ENCODE measurements around the gene ONECUT3. TPM values are rescaled to one million over a fixed set of nuclear protein-coding genes. Genes with fewer than 3 reads are reported as not detected.

Gene ONECUT3
- total and polyA plus RNA-seq, 5 donors from 2014 or later: not detected

DNA sequence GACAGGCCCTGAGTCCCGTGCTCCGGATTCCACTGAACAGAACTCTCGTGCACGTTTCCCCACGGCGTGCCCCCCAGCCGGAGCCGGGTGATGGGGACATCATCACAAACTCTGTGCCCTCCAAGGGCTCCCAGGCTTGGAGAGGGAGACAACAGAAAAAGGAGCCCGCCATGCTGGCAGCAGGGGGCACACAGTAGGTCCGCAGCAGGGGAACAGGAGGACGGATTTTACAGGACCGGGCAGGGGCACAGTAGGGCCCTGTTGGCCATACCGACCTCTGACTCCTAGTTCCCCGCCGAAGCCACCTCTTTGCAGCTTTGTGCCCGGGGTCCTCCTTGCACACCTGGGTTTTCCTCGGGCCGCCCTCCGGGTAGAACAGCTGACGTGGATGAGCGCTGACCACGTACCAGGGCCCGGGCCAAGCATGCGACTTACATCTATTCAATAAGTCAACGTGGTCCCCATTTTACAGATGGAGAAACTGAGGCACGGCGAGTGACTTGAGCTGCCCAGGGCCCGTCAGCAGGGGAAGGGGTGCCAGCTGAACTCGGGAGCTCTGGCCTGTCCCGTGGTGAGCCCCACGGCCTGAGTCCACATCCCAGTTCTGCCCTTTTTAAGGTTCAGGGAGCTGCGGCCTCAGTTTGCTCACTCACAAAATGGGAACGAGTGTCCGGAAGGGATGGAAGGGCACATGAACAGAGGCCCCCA lies 10.2 kb upstream of the ONECUT3 start:
- Histone ChIP-seq H3K27me3 (ENCODE audit: control insufficient read depth, insufficient read depth, low read length) (peaks cover 3% of the 10 kb centered on the region), H3K4me3 (ENCODE audit: low read depth, low read length) (no peak overlapping the region), H3K36me3 (ENCODE audit: control insufficient read depth, insufficient read depth, low read length) (no peaks in the 10 kb centered on the region), H3K9me3 (ENCODE audit: control insufficient read depth in 2 of 2, low read length in 2 of 2) (no peaks in the 10 kb centered on the region), H3K4me1 (ENCODE audit: control insufficient read depth, insufficient read depth, low read length, poor library complexity, severe bottlenecking) (peaks cover 9% of the 10 kb centered on the region), H3K27ac (ENCODE audit: insufficient read depth, low read length, poor library complexity, severe bottlenecking) (no peak overlapping the region)
- Mint-ChIP-seq H3K27me3 (peaks cover 58% of the 10 kb centered on the region), H3K4me3 (no peak overlapping the region), H3K9me3 (peaks cover 0 to 5% (median 0%) of the 10 kb centered on the region in 7 donors), H3K27ac (no peak overlapping the region), H3K36me3 (no peaks in the 10 kb centered on the region), H3K4me1 (peaks cover 0 to 10% (median 2%) of the 10 kb centered on the region in 4 donors)
- DNase-seq: no peak
- ATAC-seq (ENCODE audit: low read depth in 2 of 2): no peak

- ATAC-seq (ENCODE audit: low read depth in 2 of 2): no peak
- no peak overlapping the region for H3K27ac Mint-ChIP-seq
- no peaks in the 10 kb centered on the region for H3K36me3 Mint-ChIP-seq
- H3K4me3 Mint-ChIP-seq: no peak overlapping the region
- no peak overlapping the region for H3K4me3 ChIP-seq (ENCODE audit: low read depth, low read length)
- H3K27ac ChIP-seq (ENCODE audit: insufficient read depth, low read length, poor library complexity, severe bottlenecking): no peak overlapping the region
- H3K27me3 Mint-ChIP-seq: peaks cover 53% of the 10 kb centered on the region
- H3K9me3 ChIP-seq (ENCODE audit: control insufficient read depth in 2 of 2, low read length in 2 of 2): no peaks in the 10 kb centered on the region
- H3K4me1 ChIP-seq (ENCODE audit: control insufficient read depth, insufficient read depth, low read length, poor library complexity, severe bottlenecking): peaks cover 20% of the 10 kb centered on the region
- H3K9me3 Mint-ChIP-seq: peaks cover 0 to 5% (median 0%) of the 10 kb centered on the region in 7 donors
- H3K27me3 ChIP-seq (ENCODE audit: control insufficient read depth, insufficient read depth, low read length): peaks cover 3% of the 10 kb centered on the region
- peaks cover 0 to 10% (median 2%) of the 10 kb centered on the region in 4 donors for H3K4me1 Mint-ChIP-seq
- H3K36me3 ChIP-seq (ENCODE audit: control insufficient read depth, insufficient read depth, low read length): no peaks in the 10 kb centered on the region
- no peak for DNase-seq
Observed at GRCh38 chr19:1744133-1744665, 9.1 kb upstream of the ONECUT3 start.

DNA sequence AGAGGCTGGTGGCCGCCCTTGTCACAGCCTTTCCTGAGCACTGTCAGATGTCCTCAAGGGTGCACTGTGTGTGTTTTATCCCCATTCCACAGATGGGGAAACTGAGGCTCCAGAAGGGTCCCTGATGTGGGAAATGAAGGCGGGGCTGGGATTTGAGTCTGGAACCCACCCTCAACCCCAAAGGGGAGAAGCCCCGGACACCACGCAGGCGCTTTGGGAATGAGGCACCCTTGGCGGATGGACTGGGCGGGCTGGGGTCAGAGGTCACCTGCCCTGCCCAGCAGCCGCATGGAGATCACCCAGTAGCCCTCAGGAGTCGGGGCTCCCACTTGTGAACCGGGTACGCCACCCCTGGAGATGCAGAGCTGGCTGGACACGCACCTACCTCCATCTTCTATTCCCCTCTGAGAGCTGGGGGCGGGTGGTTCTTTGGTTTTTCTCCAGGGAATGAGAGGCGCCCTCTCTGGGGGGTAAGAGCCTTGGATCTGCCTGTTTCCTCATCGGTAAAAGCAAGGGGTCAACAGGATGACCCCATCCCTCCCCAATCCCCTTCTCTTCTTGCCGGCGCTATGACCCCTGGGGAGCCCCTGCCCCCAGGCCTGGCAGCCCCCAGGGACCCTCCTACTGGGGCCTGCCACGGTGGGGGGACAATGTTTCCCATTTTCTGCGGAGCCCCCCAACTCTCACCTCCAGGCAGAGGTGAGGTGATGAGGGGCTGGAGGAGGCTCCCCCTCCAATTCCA lies 8.3 kb upstream of the ONECUT3 start:
- no peak overlapping the region for H3K4me3 Mint-ChIP-seq
- no peaks in the 10 kb centered on the region for H3K36me3 Mint-ChIP-seq
- peaks cover 0 to 5% (median 0%) of the 10 kb centered on the region in 7 donors for H3K9me3 Mint-ChIP-seq
- Histone ChIP-seq H3K9me3 (ENCODE audit: control insufficient read depth in 2 of 2, low read length in 2 of 2) (no peaks in the 10 kb centered on the region), H3K36me3 (ENCODE audit: control insufficient read depth, insufficient read depth, low read length) (no peaks in the 10 kb centered on the region), H3K4me1 (ENCODE audit: control insufficient read depth, insufficient read depth, low read length, poor library complexity, severe bottlenecking) (peaks cover 28% of the 10 kb centered on the region), H3K27ac (ENCODE audit: insufficient read depth, low read length, poor library complexity, severe bottlenecking) (no peak overlapping the region), H3K27me3 (ENCODE audit: control insufficient read depth, insufficient read depth, low read length) (peaks cover 3% of the 10 kb centered on the region), H3K4me3 (ENCODE audit: low read depth, low read length) (no peak overlapping the region)
- H3K27ac Mint-ChIP-seq: no peak overlapping the region
- ATAC-seq (ENCODE audit: low read depth in 2 of 2) (no peak), DNase-seq (no peak)
- peaks cover 54% of the 10 kb centered on the region for H3K27me3 Mint-ChIP-seq
- peaks cover 0 to 12% (median 2%) of the 10 kb centered on the region in 4 donors for H3K4me1 Mint-ChIP-seq

DNA sequence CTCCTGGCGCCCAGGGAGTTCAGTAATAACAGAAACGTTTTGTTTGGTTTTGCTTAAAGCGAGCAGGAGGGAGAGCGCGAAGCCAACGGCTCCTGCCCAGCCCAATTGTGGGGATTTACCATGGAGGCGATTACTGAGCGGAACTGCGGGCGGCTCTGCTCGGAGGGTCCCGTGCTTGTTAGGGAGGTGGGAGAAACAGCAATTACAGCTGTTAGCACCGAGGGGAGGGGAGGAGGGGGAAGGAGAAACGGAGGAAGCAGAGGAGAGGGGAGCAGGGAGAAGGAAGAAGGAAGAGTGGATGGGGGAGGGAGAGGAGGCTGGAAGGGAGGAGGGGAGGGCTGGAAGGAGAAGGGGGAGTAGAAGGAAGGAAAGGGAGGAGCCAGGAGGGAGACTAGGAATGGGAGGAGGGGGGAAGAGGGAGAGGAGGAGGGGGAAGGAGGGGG lies 7.7 kb upstream of the ONECUT3 start:
- no peak overlapping the region for H3K27ac ChIP-seq (ENCODE audit: insufficient read depth, low read length, poor library complexity, severe bottlenecking)
- H3K27ac Mint-ChIP-seq: no peak overlapping the region
- H3K9me3 ChIP-seq (ENCODE audit: control insufficient read depth in 2 of 2, low read length in 2 of 2): no peaks in the 10 kb centered on the region
- H3K36me3 ChIP-seq (ENCODE audit: control insufficient read depth, insufficient read depth, low read length): no peaks in the 10 kb centered on the region
- H3K36me3 Mint-ChIP-seq: no peaks in the 10 kb centered on the region
- no peak for DNase-seq
- H3K27me3 Mint-ChIP-seq: peaks cover 57% of the 10 kb centered on the region
- no peak overlapping the region for H3K4me3 ChIP-seq (ENCODE audit: low read depth, low read length)
- H3K4me1 ChIP-seq (ENCODE audit: control insufficient read depth, insufficient read depth, low read length, poor library complexity, severe bottlenecking): peaks cover 33% of the 10 kb centered on the region
- H3K4me3 Mint-ChIP-seq: no peak overlapping the region
- H3K27me3 ChIP-seq (ENCODE audit: control insufficient read depth, insufficient read depth, low read length): peaks cover 3% of the 10 kb centered on the region
- ATAC-seq (ENCODE audit: low read depth in 2 of 2): no peak
- peaks cover 0 to 6% (median 0%) of the 10 kb centered on the region in 7 donors for H3K9me3 Mint-ChIP-seq
- peaks cover 0 to 16% (median 4%) of the 10 kb centered on the region in 4 donors for H3K4me1 Mint-ChIP-seq

- H3K36me3 ChIP-seq (ENCODE audit: control insufficient read depth, insufficient read depth, low read length): no peaks in the 10 kb centered on the region
- Mint-ChIP-seq H3K4me3 (no peak overlapping the region), H3K36me3 (no peaks in the 10 kb centered on the region), H3K9me3 (peaks cover 0 to 6% (median 0%) of the 10 kb centered on the region in 7 donors), H3K27me3 (peaks cover 58% of the 10 kb centered on the region), H3K4me1 (peaks cover 0 to 22% (median 5%) of the 10 kb centered on the region in 4 donors), H3K27ac (no peak overlapping the region)
- peaks cover 33% of the 10 kb centered on the region for H3K4me1 ChIP-seq (ENCODE audit: control insufficient read depth, insufficient read depth, low read length, poor library complexity, severe bottlenecking)
- no peak overlapping the region for H3K4me3 ChIP-seq (ENCODE audit: low read depth, low read length)
- H3K9me3 ChIP-seq (ENCODE audit: control insufficient read depth in 2 of 2, low read length in 2 of 2): no peaks in the 10 kb centered on the region
- H3K27me3 ChIP-seq (ENCODE audit: control insufficient read depth, insufficient read depth, low read length): peaks cover 6% of the 10 kb centered on the region
- no peak for DNase-seq
- H3K27ac ChIP-seq (ENCODE audit: insufficient read depth, low read length, poor library complexity, severe bottlenecking): no peak overlapping the region
- peak in 1 of 2 donors; percentile 22 for ATAC-seq (ENCODE audit: low read depth in 2 of 2)
Observed at GRCh38 chr19:1746401-1747284, 6.7 kb upstream of the ONECUT3 start.

GRCh38 chr19:1747285-1748114 lies 5.8 kb upstream of the ONECUT3 start:
- Mint-ChIP-seq H3K4me3 (peak overlapping the region in 3 of 4 donors; percentile 9 to 79 (median 55)), H3K36me3 (no peaks in the 10 kb centered on the region), H3K27ac (no peak overlapping the region), H3K4me1 (peaks cover 0 to 22% (median 5%) of the 10 kb centered on the region in 4 donors), H3K9me3 (peaks cover 0 to 6% (median 0%) of the 10 kb centered on the region in 7 donors), H3K27me3 (peaks cover 60% of the 10 kb centered on the region)
- Histone ChIP-seq H3K9me3 (ENCODE audit: control insufficient read depth in 2 of 2, low read length in 2 of 2) (no peaks in the 10 kb centered on the region), H3K27ac (ENCODE audit: insufficient read depth, low read length, poor library complexity, severe bottlenecking) (no peak overlapping the region), H3K27me3 (ENCODE audit: control insufficient read depth, insufficient read depth, low read length) (peaks cover 6% of the 10 kb centered on the region), H3K4me1 (ENCODE audit: control insufficient read depth, insufficient read depth, low read length, poor library complexity, severe bottlenecking) (peaks cover 33% of the 10 kb centered on the region), H3K36me3 (ENCODE audit: control insufficient read depth, insufficient read depth, low read length) (no peaks in the 10 kb centered on the region), H3K4me3 (ENCODE audit: low read depth, low read length) (no peak overlapping the region)
- peak; percentile 47 to 57 for ATAC-seq (ENCODE audit: low read depth in 2 of 2)
- peak in 1 of 3 donors; percentile 45 for DNase-seq
